ENCODE data around the gene GP5. TPM values are rescaled to one million over a fixed set of nuclear protein-coding genes. Genes with fewer than 3 reads are reported as not detected.
A peak's percentile ranks its signal among the peaks of the same experiment; 100 is the strongest.

GP5 gene, protein sequence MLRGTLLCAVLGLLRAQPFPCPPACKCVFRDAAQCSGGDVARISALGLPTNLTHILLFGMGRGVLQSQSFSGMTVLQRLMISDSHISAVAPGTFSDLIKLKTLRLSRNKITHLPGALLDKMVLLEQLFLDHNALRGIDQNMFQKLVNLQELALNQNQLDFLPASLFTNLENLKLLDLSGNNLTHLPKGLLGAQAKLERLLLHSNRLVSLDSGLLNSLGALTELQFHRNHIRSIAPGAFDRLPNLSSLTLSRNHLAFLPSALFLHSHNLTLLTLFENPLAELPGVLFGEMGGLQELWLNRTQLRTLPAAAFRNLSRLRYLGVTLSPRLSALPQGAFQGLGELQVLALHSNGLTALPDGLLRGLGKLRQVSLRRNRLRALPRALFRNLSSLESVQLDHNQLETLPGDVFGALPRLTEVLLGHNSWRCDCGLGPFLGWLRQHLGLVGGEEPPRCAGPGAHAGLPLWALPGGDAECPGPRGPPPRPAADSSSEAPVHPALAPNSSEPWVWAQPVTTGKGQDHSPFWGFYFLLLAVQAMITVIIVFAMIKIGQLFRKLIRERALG
- 0.13 TPM in 2 replicates for total RNA-seq

DNA sequence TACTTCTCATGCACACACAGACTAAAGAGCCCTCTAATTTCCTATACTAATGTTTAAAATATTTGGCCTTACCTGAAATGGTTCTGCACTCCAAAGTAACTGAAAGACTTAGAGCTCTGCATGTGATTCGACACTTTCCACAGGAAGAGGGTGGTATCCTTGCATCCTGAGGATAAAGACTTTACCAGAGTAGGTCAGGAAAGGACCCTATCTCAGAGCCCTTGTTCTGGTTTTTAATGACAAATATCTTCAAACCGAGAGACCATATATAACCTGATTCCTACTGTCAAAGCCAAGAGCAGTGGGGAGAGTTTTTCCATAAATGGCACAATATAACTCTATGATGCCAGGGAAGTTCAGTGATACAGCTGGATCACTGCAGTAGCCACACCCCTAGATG is at the start of gene GP5:
TSS of gene GP5 (minus strand) at position 101 of the 400 bp plus-strand sequence. CDS start 984 bp downstream, outside the sequence.
- no peak for DNase-seq (ENCODE audit: low read depth in 2 of 2)

DNA sequence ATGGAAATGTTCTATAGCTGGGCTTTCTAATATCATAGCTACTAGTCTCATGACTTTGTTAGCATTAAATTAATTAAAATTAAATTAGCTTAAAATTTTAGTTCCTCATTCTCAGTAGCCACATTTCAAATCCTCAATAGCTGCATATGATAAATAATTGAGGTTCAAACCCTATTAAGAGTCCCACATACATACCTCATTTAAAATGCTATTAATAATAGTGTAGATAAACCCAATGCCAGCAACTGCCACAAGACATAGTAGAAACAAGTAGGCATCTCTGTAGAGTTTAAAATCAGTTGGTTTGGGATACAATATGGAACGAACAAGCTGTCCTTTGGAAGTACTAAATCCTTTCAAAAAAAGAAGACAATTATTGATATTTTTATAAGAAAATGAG is 48.6 kb upstream of the GP5 start:
- DNase-seq (ENCODE audit: low read depth in 2 of 2): no peak

DNA sequence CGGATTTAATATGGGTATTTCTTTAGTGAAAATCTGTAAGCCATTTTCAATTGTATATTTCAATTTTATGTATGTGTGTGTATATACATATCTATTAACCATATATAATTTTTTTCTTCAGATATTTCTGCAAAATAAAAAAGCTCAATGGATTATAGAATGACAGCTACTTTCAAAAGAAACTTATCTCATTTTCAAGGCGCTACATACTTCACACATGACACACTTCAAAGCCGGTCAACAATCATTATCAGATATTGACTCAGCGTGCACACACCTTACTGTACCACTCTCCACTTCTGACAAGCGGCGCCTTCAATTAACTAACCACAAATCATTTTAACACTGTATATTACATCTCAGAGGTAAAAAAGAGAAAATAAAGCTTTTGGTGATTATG is 48.1 kb upstream of the GP5 start:
- no peak for DNase-seq (ENCODE audit: low read depth in 2 of 2)

DNA sequence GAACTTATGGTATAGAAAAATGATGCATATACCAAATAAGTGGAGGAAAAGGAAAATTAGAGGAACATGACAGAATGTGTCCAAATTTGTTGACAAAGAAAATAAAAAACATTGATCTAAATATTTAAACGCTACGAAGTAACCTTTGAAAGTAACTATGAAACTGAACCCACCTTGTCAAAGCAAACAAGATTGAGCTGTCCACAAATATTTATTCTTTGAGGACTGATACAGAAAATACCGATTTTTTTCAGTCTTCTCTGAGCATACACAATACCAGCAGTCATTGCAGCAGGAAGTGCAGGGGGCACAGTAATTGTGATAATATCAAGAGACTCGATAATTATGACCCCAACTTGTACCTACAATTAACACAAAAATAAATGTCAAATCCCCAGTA is 47.7 kb upstream of the GP5 start:
- no peak for DNase-seq (ENCODE audit: low read depth in 2 of 2)

DNA sequence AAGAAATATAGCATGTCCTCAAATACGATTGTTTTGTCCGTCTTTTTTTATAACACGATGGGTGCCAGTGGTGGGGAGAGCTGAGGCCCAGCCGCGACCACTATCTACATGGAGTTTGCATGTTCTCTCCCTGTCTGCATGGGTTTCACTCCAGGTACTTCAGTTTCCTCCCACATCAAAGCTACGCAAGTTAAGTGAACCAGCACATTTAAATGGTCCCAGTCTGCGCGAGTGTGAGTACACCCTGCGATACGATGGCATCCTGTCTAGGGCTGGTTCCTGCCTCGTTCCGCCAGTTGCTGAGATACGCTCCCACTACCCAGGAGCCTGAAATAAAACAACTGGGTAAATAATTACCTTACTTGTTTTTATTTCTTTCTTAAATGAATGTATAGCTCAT is 47.1 kb upstream of the GP5 start:
- DNase-seq (ENCODE audit: low read depth in 2 of 2): no peak

DNA sequence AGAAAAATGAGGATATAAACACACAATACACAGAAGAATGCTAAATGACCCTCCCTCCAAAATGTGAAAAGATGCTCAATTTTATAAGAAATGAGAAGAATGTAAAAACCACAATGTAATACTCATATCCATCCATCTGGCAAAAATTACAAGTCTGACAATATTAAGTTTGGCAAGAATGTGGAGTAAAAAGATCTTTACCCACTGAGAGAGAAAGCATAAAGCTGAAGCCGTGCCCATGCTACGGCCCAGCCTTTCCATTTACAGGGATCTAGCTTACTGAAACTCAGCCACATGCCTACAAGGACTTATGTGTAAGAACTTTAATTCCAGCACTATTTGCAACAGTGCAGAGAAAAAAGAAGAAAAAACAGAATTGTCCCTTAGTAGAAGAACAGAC is 44.8 kb upstream of the GP5 start:
- no peak for DNase-seq (ENCODE audit: low read depth in 2 of 2)

DNA sequence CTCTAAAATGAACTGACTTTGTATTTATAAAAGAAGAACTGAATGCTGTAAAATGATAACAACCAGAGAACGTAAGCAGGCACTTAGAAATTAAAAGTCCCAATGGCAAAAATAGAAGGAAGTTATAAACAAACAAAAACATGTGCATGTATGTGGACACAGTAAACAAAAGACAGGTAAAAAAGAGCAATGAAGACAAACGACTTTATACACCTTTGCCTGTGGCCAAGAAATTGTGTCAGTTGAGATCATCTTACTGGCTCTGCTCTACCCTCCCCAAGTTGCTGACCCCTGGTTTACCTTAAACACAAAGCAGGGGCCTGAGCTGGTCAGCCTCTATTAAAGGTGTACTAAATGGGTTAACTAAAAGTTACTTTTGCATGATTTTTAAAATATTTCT is 41.7 kb upstream of the GP5 start:
- no peak for DNase-seq (ENCODE audit: low read depth in 2 of 2)

DNA sequence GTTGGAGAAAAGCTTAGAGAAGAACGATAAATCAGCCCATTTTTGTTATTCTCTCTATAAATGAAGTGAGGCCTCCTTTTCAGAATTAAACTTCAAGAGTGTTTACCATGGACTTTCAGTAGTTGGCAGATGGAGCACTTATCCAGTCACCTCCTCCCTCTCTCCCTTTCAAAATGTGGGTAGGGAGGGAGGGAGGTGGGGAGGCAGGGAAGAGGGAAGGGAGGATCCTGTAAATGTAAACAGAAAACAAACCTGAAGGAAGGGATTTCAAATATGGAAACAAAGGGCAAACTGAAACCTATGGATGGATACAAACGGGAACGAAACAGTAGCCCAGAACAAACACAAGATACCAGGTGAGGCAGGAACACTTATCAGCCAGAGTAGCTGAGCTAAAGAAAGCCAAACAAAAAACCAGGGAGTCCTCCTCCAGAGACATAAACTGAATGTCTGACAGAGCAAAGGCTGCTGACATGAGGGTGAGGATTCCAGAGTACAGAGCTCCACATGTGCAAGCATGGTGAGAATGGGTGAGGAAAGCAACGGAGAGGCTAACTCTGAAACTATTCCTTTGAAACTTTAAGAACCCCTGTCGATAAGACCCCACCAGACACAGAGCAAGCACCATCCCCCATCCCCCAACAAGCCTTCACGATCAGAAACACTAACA is 41.0 kb upstream of the GP5 start:
- DNase-seq (ENCODE audit: low read depth in 2 of 2): no peak

DNA sequence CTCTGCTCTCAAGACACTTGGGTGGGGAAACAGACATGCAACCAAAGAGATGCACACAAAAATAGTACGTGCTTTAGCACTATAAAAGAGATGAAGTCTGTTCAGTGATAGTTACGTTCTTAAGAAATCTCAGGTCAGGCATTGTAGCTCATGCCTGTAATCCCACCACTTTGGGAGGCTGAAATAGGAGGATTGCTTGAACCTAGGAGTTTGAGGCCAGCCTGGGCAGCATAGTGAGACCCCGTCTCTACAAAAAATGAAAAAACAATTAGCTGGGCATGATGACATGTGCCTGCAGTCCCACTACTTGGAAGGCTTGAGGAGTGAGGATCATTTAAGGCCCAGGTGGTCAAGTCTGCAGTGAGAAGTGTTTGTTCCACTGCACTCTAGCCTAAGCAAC is 35.4 kb upstream of the GP5 start:
- DNase-seq (ENCODE audit: low read depth in 2 of 2): no peak

DNA sequence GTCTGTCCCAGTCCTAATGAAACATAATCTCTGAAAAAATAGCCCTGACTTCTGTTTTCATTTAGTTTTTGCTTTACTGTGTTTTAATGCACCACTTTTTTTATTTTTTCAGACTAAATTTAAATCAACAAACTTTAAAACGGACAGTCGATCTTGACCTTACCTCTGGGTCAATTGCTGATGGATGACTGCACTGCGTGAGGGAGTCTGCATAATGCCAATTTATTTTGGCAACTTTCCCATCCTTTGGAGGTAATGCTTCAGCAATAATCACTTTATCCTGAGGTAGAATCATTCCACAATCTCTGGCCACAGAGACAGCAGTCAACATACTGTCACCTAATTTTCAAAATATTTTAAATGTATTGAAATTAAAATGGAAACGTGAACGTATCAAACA is 32.5 kb upstream of the GP5 start:
- DNase-seq (ENCODE audit: low read depth in 2 of 2): peak in 1 of 2 donors; percentile 25

DNA sequence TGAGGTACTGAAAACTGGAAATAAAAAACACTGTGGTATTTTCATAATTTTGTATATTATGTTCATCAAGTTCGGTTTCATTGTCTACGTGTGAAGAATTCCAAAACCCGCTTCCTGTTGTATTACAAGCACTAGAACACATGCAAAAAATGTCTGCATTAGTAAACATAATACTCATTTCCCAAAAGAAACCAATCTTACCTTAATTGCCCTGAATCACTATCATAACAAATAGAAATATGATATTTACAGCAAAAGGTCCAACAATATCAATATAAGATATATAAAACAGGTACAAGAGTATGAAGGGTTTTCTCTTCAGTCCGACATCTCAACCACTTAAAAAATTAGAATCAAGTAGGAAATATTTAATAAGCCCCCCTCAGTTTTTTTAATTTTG is 26.3 kb upstream of the GP5 start:
- peak in 1 of 2 donors; percentile 31 for DNase-seq (ENCODE audit: low read depth in 2 of 2)

DNA sequence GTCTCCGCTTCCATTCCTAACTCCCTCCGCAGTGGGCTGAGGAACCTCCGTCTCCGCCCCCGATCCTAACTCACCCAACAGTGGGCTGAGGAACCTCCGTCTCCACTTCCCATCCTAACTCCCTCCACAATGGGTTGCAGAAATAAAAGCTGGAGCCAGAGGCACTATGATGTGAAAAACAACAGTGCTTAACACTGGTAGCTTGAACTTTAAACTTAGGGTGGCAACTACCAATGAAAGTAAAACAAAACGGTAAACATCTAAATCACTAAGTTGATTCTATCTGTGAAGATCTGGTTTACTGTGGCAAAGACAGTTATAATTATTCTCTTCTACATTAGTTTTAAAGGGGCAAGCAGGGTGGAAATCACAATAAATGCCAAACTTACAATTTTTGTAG is 25.9 kb upstream of the GP5 start:
- no peak for DNase-seq (ENCODE audit: low read depth in 2 of 2)

DNA sequence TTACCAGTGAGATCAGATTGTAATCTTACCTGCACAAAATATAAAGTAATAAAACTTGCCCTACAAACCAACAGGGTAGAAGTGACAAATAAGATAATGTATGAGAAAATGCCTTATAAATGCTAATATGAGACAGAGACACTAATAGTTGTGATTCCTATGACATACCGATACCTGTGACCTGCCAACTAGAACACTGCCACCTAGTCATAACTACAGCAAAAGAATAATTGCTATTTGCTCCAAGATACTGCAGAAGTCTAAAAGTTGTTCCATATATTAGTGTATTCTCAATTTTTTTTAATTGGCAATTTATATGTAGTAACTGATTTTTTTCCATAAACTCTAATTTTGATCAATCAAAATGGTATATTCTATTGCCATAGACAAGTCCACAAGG is 25.3 kb upstream of the GP5 start:
- no peak for DNase-seq (ENCODE audit: low read depth in 2 of 2)

DNA sequence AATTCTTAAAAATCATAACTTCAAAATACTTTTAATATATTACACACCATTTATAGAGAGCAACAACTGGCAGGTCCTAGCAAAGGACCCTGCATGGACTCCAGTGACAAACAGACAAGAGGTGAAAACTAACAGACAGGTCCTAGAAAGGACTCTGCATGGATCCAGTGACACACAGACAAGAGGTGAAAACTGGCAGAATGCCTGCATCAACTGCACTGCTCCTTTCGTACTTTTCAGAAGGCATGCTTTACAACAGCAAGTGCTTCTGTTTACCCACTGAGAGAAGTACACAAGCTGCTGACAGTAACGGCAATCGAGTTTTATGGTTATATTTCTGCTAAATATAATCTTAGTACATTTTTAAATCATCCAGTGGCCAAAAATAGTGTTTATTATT is 24.3 kb upstream of the GP5 start:
- no peak for DNase-seq (ENCODE audit: low read depth in 2 of 2)

DNA sequence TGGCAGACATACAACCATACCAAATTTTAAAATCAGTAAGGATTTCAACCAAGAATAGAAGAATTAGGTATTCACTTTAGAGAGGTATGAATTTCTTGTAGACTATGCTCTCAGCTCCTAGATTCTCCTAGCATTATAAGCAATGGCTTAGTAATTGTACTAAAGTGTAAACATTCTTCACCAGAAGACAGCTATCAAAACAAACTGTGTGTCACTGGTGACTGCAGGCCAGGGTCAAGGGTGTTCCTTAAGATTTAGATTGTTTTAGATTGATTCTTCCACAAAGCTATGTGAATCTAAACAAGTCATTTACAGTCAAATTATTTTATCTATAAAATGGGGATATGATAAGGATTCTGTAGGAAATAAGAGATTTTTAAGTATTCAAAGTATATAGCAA is 23.1 kb upstream of the GP5 start:
- DNase-seq (ENCODE audit: low read depth in 2 of 2): peak in 1 of 2 donors; percentile 54

DNA sequence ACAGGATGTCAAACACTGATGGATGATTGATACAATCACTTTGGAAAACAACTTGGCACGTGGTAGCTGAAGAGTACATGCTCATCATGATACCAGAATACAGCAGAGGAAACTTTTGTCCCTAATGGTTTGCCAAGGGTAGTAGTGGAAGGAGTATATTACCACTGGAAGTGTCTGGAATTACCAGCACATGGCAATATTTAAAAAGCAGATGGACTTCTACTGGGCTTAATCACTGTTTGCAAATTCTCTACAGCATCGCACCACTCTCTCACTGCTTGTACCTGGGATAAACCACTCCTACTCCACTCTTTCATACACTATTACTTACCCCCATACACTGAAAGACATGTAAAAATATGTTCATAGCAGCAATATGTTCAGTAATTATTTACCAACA is 19.6 kb upstream of the GP5 start:
- no peak for DNase-seq (ENCODE audit: low read depth in 2 of 2)

DNA sequence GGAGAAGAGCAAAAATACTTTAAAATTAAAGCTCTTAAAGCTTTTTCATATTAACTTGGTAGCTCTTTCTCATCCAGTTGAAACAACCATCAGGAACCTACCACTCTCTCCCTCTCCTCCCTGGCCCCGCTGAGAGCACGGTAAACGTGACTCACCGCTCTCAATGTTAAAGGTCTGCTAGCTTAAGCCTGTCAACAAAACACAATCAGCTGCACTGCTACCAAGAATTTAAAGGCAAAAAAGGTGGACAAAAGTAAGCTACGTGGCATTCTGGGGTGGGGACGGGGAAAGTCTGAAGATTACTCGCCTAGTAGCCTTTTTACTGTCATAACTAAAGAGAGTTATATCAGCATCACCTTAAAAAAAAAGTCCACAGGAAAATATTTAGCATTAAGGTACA is 8.4 kb upstream of the GP5 start:
- DNase-seq (ENCODE audit: low read depth in 2 of 2): peak; percentile 47 to 78

DNA sequence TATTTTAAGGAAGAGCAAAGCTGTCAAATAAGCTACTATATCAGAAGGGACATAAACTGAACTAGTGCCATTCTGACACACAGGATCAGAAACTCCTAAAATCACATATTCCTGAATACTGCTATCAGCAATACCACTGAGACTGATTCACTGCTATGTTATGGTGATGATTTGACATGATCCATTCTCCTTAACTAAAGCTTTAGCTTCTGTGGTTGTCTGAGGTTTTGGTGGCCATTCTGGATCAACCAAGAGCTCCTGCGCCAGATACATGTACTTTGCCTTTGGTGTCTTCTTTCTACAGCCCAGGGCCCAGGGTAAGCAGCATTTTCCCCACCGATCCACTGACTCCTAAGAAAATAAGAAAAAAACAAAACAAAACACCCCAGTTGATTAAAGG is 6.7 kb upstream of the GP5 start:
- DNase-seq (ENCODE audit: low read depth in 2 of 2): no peak

DNA sequence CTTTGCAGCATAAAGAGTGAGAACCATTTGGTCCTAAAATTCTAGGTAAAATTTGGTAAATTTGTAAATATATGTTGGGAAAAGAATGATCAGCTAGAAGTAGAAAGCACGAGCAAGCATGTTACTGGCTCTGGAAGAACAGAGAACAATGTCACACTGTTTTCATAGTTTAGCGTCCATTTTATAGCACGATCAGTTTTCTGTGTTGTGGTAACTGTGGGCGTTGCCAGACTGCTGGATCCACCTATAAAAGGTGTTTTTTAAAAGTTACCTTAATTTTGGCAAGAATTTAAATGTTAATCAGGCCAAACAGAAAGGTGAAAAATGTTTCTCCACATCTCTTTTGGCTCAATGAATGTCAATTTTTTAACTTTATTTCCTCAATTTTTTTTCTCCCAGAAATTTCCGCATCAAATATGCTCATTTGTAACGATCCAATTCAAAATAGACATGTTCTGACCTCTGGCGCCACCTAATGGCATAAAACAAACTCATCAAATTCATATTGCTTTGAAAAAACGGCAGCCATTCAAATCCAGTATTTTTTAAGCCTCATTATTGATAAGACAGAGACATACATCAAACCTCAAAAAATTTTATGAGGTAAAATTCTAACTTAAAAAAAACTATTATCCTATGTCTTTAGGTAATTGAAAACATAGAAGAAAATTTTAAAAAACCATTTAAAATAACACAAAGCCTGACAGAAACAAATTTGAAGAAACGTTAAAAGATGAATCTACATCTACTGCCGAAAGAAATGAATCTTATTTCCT is 5.5 kb upstream of the GP5 start:
- DNase-seq (ENCODE audit: low read depth in 2 of 2): peak; percentile 67 to 72

DNA sequence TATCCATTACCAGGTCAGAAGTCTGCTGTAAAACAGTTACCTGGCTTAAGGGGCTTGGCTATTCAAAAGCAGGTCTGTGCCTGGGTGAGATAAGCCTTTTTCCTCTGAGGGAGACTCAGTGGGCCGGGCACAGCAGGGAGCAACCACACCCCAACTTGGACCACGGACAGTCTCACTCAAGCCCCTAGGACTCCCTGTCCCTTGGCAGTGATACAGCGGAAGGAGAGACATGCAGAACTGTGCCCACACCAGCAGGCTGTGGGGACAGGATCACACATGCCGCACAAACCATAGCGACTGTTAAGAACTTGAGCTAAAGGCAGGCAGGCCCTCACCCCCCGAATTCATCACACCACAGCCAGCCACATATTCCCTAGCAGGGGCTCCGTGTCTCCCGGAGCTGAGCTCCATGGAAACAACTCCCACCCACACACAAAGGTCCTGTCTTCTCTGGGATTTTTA is 2.8 kb upstream of the GP5 start:
- no peak for DNase-seq (ENCODE audit: low read depth in 2 of 2)

DNA sequence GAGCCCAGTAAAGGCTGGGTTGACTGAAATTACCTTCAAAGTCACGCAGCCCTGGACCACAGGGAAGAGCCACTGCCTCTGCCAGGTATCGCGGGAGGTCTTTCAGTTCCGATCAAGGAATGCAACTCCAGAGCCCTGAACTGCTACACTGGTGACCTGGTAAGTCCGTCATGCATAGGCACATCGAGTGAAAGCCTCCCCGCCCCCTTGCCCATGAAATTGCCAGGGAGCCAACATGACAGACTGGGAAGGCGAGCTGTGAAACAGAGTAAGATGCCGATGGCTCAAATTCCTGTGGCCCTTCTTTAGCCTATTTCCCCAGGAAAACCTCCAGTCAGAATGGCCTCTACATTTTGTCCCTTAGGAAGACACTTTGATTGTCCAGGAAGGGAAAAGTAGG is 2.3 kb upstream of the GP5 start:
- DNase-seq (ENCODE audit: low read depth in 2 of 2): no peak

DNA sequence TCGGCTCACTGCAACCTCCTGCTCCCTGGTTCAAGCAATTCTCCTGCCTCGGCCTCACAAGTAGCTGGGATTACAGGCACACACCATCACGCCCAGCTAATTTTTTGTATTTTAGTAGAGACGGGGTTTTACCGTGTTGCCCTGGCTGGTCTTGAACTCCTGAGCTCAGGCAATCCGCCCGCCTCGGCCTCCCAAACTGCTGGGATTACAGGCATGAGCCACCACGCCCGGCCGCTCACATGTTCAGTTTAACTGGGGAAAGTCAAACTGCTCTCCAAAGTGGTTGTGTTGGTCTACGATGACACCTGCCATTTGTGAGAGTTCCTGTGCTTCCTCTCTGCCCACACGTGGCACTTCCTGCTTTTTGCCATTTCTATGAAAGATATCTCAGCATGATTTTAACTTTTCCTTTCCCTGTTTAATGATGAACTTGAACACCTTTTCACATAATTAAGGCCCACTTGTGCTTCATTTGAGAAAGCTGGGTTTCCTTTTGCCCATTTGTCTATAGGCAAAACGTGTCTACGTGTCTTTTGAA is 877 bp upstream of the GP5 start:
- DNase-seq (ENCODE audit: low read depth in 2 of 2): no peak
